HEK293 (cell line): ENCODE results near the gene CSTPP1.

Source experiments
- GLIS1 ChIP-seq: fragments of 450-650 bp; formaldehyde crosslinking; IDR thresholded peaks from 2 replicates; pipeline ENCODE4 v1.5.1; 2016; ENCODE audit warnings: missing biosample characterization, missing genetic modification characterization
- GLIS2 ChIP-seq: fragments of 450-650 bp; formaldehyde crosslinking; IDR thresholded peaks from 2 replicates; pipeline ENCODE4 v1.5.1; 2016; ENCODE audit warnings: missing biosample characterization, missing genetic modification characterization
- KLF9 ChIP-seq: fragments of 450-650 bp; formaldehyde crosslinking; IDR thresholded peaks from 2 replicates; pipeline ENCODE4 v1.5.1; 2016; ENCODE audit warnings: missing biosample characterization, missing genetic modification characterization, low read depth
- SP2 ChIP-seq: fragments of 450-650 bp; formaldehyde crosslinking; IDR thresholded peaks from 2 replicates; pipeline ENCODE4 v1.5.1; 2016; ENCODE audit warnings: missing biosample characterization, missing genetic modification characterization
- ZFP69B ChIP-seq: fragments of 450-650 bp; formaldehyde crosslinking; IDR thresholded peaks from 2 replicates; pipeline ENCODE4 v1.5.1; 2016; ENCODE audit warnings: missing biosample characterization, missing genetic modification characterization
- ZNF10 ChIP-seq: fragments of 450-650 bp; formaldehyde crosslinking; IDR thresholded peaks from 2 replicates; pipeline ENCODE4 v1.5.1; 2017; ENCODE audit warnings: missing biosample characterization, missing genetic modification characterization
- ZNF433 ChIP-seq: fragments of 450-650 bp; formaldehyde crosslinking; IDR thresholded peaks from 2 replicates; pipeline ENCODE4 v1.5.1; 2016; ENCODE audit warnings: missing biosample characterization, missing genetic modification characterization, low read depth
- ZNF544 ChIP-seq: fragments of 450-650 bp; formaldehyde crosslinking; IDR thresholded peaks from 2 replicates; pipeline ENCODE4 v1.5.0; 2017; ENCODE audit warnings: missing biosample characterization, missing genetic modification characterization
- ZNF549 ChIP-seq: fragments of 450-650 bp; IDR thresholded peaks from 2 replicates; pipeline ENCODE4 v1.5.1; 2018; ENCODE audit warnings: missing biosample characterization, missing genetic modification characterization, mild to moderate bottlenecking, inconsistent platforms, moderate library complexity
- ZNF660 ChIP-seq: fragments of 450-650 bp; IDR thresholded peaks from 2 replicates; pipeline ENCODE4 v1.5.1; 2018; ENCODE audit warnings: missing biosample characterization, mild to moderate bottlenecking, missing genetic modification characterization
- ZNF670 ChIP-seq: fragments of 450-650 bp; formaldehyde crosslinking; IDR thresholded peaks from 2 replicates; pipeline ENCODE4 v1.5.1; 2016; ENCODE audit warnings: missing biosample characterization, missing genetic modification characterization, low read depth
- ZNF701 ChIP-seq: fragments of 450-650 bp; formaldehyde crosslinking; IDR thresholded peaks from 2 replicates; pipeline ENCODE4 v1.5.1; 2016; ENCODE audit warnings: missing biosample characterization, missing genetic modification characterization
- ZNF707 ChIP-seq: fragments of 450-650 bp; formaldehyde crosslinking; IDR thresholded peaks from 2 replicates; pipeline ENCODE4 v1.5.1; 2016; ENCODE audit warnings: missing biosample characterization, missing genetic modification characterization
- ZNF792 ChIP-seq: fragments of 450-650 bp; formaldehyde crosslinking; IDR thresholded peaks from 2 replicates; pipeline ENCODE4 v1.5.1; 2016; ENCODE audit warnings: missing biosample characterization, missing genetic modification characterization
- ZSCAN23 ChIP-seq: fragments of 450-650 bp; formaldehyde crosslinking; IDR thresholded peaks from 2 replicates; pipeline ENCODE4 v1.5.1; 2016; ENCODE audit warnings: missing biosample characterization, missing genetic modification characterization
- ZSCAN30 ChIP-seq: fragments of 450-650 bp; IDR thresholded peaks from 2 replicates; pipeline ENCODE4 v1.5.1; 2018; ENCODE audit warnings: missing biosample characterization, mild to moderate bottlenecking, missing genetic modification characterization, moderate library complexity
- TF ChIP-seq, protein P1 (sequence below): fragments of 450-650 bp; formaldehyde crosslinking; IDR thresholded peaks from 2 replicates; pipeline ENCODE4 v1.5.1; 2016; ENCODE audit warnings: missing biosample characterization, missing genetic modification characterization
- TF ChIP-seq, protein P2 (sequence below): fragments of 450-650 bp; formaldehyde crosslinking; IDR thresholded peaks from 2 replicates; pipeline ENCODE4 v1.5.1; 2016; ENCODE audit warnings: missing biosample characterization, missing genetic modification characterization
- TF ChIP-seq, protein P3 (sequence below): fragments of 450-650 bp; formaldehyde crosslinking; IDR thresholded peaks from 2 replicates; pipeline ENCODE4 v1.5.1; 2016; ENCODE audit warnings: missing biosample characterization, missing genetic modification characterization
- TF ChIP-seq, protein P4 (sequence below): fragments of 450-650 bp; formaldehyde crosslinking; IDR thresholded peaks from 2 replicates; pipeline ENCODE4 v1.5.1; 2016; ENCODE audit warnings: missing biosample characterization, missing genetic modification characterization
- TF ChIP-seq, protein P5 (sequence below): fragments of 450-650 bp; formaldehyde crosslinking; IDR thresholded peaks from 2 replicates; pipeline ENCODE4 v1.5.1; 2016; ENCODE audit warnings: missing biosample characterization, missing genetic modification characterization
- TF ChIP-seq, protein P6 (sequence below): fragments of 450-650 bp; formaldehyde crosslinking; IDR thresholded peaks from 2 replicates; pipeline ENCODE4 v1.5.1; 2017; ENCODE audit warnings: missing biosample characterization, missing genetic modification characterization
- TF ChIP-seq, protein P7 (sequence below): fragments of 450-650 bp; formaldehyde crosslinking; IDR thresholded peaks from 2 replicates; pipeline ENCODE4 v1.5.1; 2016; ENCODE audit warnings: missing biosample characterization, missing genetic modification characterization
- TF ChIP-seq, protein P8 (sequence below): fragments of 450-650 bp; formaldehyde crosslinking; IDR thresholded peaks from 2 replicates; pipeline ENCODE4 v1.5.1; 2016; ENCODE audit warnings: missing biosample characterization, missing genetic modification characterization

CSTPP1 gene

DNA sequence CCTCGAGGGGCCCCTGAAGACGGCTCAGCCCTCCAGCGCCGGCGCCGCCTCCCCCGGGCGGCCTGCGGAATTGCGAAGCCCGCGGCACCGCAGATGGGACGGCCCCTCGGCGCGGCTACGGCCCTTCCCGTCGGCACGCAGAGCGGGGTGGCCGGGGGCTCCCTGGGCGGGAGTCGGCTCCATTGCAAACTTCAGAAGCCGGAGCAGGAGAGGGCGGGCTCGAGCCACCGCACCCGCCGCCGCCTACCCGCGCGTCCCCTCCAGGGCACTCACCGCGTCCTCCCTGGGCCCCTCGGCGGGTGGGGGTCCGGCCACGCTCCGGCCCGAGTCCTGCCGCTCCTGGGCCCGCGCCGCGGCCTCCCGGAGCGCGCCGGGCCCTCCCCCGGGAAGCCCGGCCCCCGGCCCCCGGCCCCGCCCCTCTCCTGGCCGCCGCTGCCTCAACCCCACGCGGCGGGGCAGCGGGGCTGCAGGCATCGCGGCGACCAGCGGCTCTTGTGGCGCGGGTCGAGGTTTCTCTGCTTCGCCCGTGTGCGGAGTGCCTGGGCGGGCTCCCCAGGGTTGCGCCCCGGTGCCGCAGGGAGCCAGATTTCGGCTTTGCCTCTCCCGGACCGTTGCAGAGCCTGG, 249.6 kb downstream of the CSTPP1 start, which contains the start of gene PACSIN3 (continued):
- TF ChIP-seq ZNF433 (no peak), ZNF792 (tag by site-specific recombination) (no peak), ZNF670 (tag by site-specific recombination) (no peak), KLF9 (tag by site-specific recombination) (no peak), ZSCAN23 (tag by site-specific recombination) (no peak), ZNF660 (tag by site-specific recombination) (0 out of 2 replicates have a peak, but pooled peaks have one; percentile 10), ZNF707 (no peak), ZSCAN30 (tag by site-specific recombination) (0 out of 2 replicates have a peak, but pooled peaks have one; percentile 13), ZNF549 (no peak), GLIS2 (tag by site-specific recombination) (no peak), ZNF10 (tag by site-specific recombination) (no peak), SP2 (tag by site-specific recombination) (peak; percentile 25; the same call in 1 of the 2 replicates), ZNF544 (tag by site-specific recombination) (no peak), GLIS1 (tag by site-specific recombination) (peak; percentile 53), ZNF701 (tag by site-specific recombination) (no peak), ZFP69B (tag by site-specific recombination) (no peak)
- TF ChIP-seq, protein P1, sequence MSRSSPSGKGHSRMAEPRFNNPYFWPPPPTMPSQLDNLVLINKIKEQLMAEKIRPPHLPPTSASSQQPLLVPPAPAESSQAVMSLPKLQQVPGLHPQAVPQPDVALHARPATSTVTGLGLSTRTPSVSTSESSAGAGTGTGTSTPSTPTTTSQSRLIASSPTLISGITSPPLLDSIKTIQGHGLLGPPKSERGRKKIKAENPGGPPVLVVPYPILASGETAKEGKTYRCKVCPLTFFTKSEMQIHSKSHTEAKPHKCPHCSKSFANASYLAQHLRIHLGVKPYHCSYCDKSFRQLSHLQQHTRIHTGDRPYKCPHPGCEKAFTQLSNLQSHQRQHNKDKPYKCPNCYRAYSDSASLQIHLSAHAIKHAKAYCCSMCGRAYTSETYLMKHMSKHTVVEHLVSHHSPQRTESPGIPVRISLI (tag by site-specific recombination), result no peak
- TF ChIP-seq, protein P2, sequence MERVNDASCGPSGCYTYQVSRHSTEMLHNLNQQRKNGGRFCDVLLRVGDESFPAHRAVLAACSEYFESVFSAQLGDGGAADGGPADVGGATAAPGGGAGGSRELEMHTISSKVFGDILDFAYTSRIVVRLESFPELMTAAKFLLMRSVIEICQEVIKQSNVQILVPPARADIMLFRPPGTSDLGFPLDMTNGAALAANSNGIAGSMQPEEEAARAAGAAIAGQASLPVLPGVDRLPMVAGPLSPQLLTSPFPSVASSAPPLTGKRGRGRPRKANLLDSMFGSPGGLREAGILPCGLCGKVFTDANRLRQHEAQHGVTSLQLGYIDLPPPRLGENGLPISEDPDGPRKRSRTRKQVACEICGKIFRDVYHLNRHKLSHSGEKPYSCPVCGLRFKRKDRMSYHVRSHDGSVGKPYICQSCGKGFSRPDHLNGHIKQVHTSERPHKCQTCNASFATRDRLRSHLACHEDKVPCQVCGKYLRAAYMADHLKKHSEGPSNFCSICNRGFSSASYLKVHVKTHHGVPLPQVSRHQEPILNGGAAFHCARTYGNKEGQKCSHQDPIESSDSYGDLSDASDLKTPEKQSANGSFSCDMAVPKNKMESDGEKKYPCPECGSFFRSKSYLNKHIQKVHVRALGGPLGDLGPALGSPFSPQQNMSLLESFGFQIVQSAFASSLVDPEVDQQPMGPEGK (tag by site-specific recombination), result no peak
- TF ChIP-seq, protein P3, sequence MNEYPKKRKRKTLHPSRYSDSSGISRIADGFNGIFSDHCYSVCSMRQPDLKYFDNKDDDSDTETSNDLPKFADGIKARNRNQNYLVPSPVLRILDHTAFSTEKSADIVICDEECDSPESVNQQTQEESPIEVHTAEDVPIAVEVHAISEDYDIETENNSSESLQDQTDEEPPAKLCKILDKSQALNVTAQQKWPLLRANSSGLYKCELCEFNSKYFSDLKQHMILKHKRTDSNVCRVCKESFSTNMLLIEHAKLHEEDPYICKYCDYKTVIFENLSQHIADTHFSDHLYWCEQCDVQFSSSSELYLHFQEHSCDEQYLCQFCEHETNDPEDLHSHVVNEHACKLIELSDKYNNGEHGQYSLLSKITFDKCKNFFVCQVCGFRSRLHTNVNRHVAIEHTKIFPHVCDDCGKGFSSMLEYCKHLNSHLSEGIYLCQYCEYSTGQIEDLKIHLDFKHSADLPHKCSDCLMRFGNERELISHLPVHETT (tag by site-specific recombination), result no peak
- TF ChIP-seq, protein P4, sequence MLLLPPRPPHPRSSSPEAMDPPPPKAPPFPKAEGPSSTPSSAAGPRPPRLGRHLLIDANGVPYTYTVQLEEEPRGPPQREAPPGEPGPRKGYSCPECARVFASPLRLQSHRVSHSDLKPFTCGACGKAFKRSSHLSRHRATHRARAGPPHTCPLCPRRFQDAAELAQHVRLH (tag by site-specific recombination), result no peak
- TF ChIP-seq, protein P5, sequence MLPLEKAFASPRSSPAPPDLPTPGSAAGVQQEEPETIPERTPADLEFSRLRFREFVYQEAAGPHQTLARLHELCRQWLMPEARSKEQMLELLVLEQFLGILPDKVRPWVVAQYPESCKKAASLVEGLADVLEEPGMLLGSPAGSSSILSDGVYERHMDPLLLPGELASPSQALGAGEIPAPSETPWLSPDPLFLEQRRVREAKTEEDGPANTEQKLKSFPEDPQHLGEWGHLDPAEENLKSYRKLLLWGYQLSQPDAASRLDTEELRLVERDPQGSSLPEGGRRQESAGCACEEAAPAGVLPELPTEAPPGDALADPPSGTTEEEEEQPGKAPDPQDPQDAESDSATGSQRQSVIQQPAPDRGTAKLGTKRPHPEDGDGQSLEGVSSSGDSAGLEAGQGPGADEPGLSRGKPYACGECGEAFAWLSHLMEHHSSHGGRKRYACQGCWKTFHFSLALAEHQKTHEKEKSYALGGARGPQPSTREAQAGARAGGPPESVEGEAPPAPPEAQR (tag by site-specific recombination), result no peak
- TF ChIP-seq, protein P6, sequence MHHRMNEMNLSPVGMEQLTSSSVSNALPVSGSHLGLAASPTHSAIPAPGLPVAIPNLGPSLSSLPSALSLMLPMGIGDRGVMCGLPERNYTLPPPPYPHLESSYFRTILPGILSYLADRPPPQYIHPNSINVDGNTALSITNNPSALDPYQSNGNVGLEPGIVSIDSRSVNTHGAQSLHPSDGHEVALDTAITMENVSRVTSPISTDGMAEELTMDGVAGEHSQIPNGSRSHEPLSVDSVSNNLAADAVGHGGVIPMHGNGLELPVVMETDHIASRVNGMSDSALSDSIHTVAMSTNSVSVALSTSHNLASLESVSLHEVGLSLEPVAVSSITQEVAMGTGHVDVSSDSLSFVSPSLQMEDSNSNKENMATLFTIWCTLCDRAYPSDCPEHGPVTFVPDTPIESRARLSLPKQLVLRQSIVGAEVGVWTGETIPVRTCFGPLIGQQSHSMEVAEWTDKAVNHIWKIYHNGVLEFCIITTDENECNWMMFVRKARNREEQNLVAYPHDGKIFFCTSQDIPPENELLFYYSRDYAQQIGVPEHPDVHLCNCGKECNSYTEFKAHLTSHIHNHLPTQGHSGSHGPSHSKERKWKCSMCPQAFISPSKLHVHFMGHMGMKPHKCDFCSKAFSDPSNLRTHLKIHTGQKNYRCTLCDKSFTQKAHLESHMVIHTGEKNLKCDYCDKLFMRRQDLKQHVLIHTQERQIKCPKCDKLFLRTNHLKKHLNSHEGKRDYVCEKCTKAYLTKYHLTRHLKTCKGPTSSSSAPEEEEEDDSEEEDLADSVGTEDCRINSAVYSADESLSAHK (tag by site-specific recombination), result no peak
- TF ChIP-seq, protein P7, sequence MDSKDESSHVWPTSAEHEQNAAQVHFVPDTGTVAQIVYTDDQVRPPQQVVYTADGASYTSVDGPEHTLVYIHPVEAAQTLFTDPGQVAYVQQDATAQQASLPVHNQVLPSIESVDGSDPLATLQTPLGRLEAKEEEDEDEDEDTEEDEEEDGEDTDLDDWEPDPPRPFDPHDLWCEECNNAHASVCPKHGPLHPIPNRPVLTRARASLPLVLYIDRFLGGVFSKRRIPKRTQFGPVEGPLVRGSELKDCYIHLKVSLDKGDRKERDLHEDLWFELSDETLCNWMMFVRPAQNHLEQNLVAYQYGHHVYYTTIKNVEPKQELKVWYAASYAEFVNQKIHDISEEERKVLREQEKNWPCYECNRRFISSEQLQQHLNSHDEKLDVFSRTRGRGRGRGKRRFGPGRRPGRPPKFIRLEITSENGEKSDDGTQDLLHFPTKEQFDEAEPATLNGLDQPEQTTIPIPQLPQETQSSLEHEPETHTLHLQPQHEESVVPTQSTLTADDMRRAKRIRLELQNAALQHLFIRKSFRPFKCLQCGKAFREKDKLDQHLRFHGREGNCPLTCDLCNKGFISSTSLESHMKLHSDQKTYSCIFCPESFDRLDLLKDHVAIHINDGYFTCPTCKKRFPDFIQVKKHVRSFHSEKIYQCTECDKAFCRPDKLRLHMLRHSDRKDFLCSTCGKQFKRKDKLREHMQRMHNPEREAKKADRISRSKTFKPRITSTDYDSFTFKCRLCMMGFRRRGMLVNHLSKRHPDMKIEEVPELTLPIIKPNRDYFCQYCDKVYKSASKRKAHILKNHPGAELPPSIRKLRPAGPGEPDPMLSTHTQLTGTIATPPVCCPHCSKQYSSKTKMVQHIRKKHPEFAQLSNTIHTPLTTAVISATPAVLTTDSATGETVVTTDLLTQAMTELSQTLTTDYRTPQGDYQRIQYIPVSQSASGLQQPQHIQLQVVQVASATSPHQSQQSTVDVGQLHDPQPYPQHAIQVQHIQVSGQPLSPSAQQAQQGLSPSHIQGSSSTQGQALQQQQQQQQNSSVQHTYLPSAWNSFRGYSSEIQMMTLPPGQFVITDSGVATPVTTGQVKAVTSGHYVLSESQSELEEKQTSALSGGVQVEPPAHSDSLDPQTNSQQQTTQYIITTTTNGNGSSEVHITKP, result no peak; the same call in 1 of the 2 replicates
- TF ChIP-seq, protein P8, sequence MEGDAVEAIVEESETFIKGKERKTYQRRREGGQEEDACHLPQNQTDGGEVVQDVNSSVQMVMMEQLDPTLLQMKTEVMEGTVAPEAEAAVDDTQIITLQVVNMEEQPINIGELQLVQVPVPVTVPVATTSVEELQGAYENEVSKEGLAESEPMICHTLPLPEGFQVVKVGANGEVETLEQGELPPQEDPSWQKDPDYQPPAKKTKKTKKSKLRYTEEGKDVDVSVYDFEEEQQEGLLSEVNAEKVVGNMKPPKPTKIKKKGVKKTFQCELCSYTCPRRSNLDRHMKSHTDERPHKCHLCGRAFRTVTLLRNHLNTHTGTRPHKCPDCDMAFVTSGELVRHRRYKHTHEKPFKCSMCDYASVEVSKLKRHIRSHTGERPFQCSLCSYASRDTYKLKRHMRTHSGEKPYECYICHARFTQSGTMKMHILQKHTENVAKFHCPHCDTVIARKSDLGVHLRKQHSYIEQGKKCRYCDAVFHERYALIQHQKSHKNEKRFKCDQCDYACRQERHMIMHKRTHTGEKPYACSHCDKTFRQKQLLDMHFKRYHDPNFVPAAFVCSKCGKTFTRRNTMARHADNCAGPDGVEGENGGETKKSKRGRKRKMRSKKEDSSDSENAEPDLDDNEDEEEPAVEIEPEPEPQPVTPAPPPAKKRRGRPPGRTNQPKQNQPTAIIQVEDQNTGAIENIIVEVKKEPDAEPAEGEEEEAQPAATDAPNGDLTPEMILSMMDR (tag by site-specific recombination), result no peak
